ENCODE results near the gene CACNA1E. TPM values are rescaled to one million over a fixed set of nuclear protein-coding genes. Genes with fewer than 3 reads are reported as not detected.

Gene CACNA1E
- total and polyA plus RNA-seq, 2 of the 13 experiments (the other 11 are each of a cell fraction or from before 2014, with no cell fraction given): not detected

- BruUV-seq (replicated peaks): no TSS peak
- no peak overlapping the region for H3K4me2 ChIP-seq (ENCODE audit: low read depth, low read length)
- CTCF ChIA-PET (ENCODE audit: low intra/inter-chr PET ratio, low total read pairs): no interaction called here
- 0% methylated on average over 1 of the region's 1 CpG for WGBS (ENCODE audit: low lambda C conversion rate)
- H3K9ac ChIP-seq (ENCODE audit: insufficient read depth, low read depth, low read length): no peak overlapping the region
- no peaks in the 10 kb centered on the region for H3K9me3 ChIP-seq (ENCODE audit: low read length)
- DNase-seq (ENCODE audit: low spot score): no peak
- no peak overlapping the region for H3K4me3 ChIP-seq (replicated peaks in 1 of 3; ENCODE audit: insufficient read depth in 1 of 3, low read depth in 2 of 3, low read length in 3 of 3)
- no peak for ATAC-seq
- intact Hi-C loops (cut with micrococcal nuclease; ENCODE audit: unreplicated experiment) (no loop called here), in situ Hi-C loops (cut with HindIII; ENCODE audit: extremely low pct_ligation_motif_present, low pct_unique_long_range_greater_than_20kb) (no loop called here)
- POLR2A ChIA-PET: no interaction called here
- H4K20me1 ChIP-seq (ENCODE audit: insufficient read depth, low read length): no peaks in the 10 kb centered on the region
- no peaks in the 10 kb centered on the region for H3K36me3 ChIP-seq (replicated peaks in 1 of 2; ENCODE audit: control insufficient read depth in 1 of 2, insufficient read depth in 2 of 2, low read length in 2 of 2)
- no peak overlapping the region for H2AFZ ChIP-seq (ENCODE audit: low read length)
- no peak overlapping the region for H3K27ac ChIP-seq (ENCODE audit: extremely low read length, insufficient read depth, low read length)
- no peaks in the 10 kb centered on the region; a peak in 1 of 5 replicates for H3K27me3 ChIP-seq (ENCODE audit: control insufficient read depth in 1 of 2, insufficient read depth in 2 of 2, low read length in 2 of 2)
- no peak for FAIRE-seq
- no peaks in the 10 kb centered on the region for H3K4me1 ChIP-seq (ENCODE audit: insufficient read depth, low read length)
- H3K79me2 ChIP-seq (ENCODE audit: insufficient read depth, low read length): no peaks in the 10 kb centered on the region
- no peak for TF ChIP-seq ZNF674 (CRISPR knock-in tag; IDR thresholded peaks at IDR 0.05; ENCODE audit: low read depth)
- no peak for TF ChIP-seq HOXA9 (CRISPR knock-in tag; IDR thresholded peaks at IDR 0.05; ENCODE audit: borderline replicate concordance)
- TF ChIP-seq PHF8 (CRISPR knock-in tag; IDR thresholded peaks at IDR 0.05): no peak
- no peak for TF ChIP-seq ZFP36L1 (CRISPR knock-in tag; IDR thresholded peaks at IDR 0.05)
- TF ChIP-seq ZNF501 (CRISPR knock-in tag; IDR thresholded peaks at IDR 0.05): no peak
- no peak for TF ChIP-seq ZSCAN21 (CRISPR knock-in tag; IDR thresholded peaks at IDR 0.05; ENCODE audit: borderline replicate concordance)
- TF ChIP-seq ZNF614 (CRISPR knock-in tag; IDR thresholded peaks at IDR 0.05; ENCODE audit: borderline replicate concordance): no peak
- TF ChIP-seq ZBTB38 (CRISPR knock-in tag; IDR thresholded peaks at IDR 0.05): no peak
- no peak for TF ChIP-seq CCAR2 (optimal IDR thresholded peaks at IDR 0.05; ENCODE audit: low read depth, low read length)
These were observed 151.8 kb downstream of the CACNA1E start for GRCh38 chr1:181635110-181635509.

GRCh38 chr1:181637998-181638397 is 154.7 kb downstream of the CACNA1E start:
- TF ChIP-seq ZNF691 (CRISPR knock-in tag; IDR thresholded peaks at IDR 0.05; ENCODE audit: borderline replicate concordance, low read depth): no peak
- TF ChIP-seq ZNF883 (CRISPR knock-in tag; IDR thresholded peaks at IDR 0.05; ENCODE audit: not compliant biosample characterization): no peak
- TF ChIP-seq ZNF839 (CRISPR knock-in tag; IDR thresholded peaks at IDR 0.05; ENCODE audit: borderline replicate concordance): no peak
- no peak for TF ChIP-seq NFE2L1 (CRISPR knock-in tag; IDR thresholded peaks at IDR 0.05; ENCODE audit: borderline replicate concordance)
- no peak for TF ChIP-seq RNF2 (conservative IDR thresholded peaks at IDR 0.05; ENCODE audit: low read depth)
- TF ChIP-seq ZNF44 (CRISPR knock-in tag; IDR thresholded peaks at IDR 0.05): no peak
- no peak for TF ChIP-seq SP140L (CRISPR knock-in tag; IDR thresholded peaks at IDR 0.05; ENCODE audit: borderline replicate concordance)
- TF ChIP-seq ZNF710 (CRISPR knock-in tag; IDR thresholded peaks at IDR 0.05; ENCODE audit: borderline replicate concordance): no peak
- FAIRE-seq (no peak), ATAC-seq (no peak), DNase-seq (ENCODE audit: low spot score) (no peak)
- Histone ChIP-seq H3K27me3 (ENCODE audit: control insufficient read depth in 1 of 2, insufficient read depth in 2 of 2, low read length in 2 of 2) (no peaks in the 10 kb centered on the region), H3K79me2 (ENCODE audit: insufficient read depth, low read length) (no peaks in the 10 kb centered on the region), H3K27ac (ENCODE audit: extremely low read length, insufficient read depth, low read length) (no peak overlapping the region), H4K20me1 (ENCODE audit: insufficient read depth, low read length) (no peaks in the 10 kb centered on the region), H3K4me1 (ENCODE audit: insufficient read depth, low read length) (no peaks in the 10 kb centered on the region), H3K4me3 (replicated peaks in 1 of 3; ENCODE audit: insufficient read depth in 1 of 3, low read depth in 2 of 3, low read length in 3 of 3) (no peak overlapping the region), H3K36me3 (replicated peaks in 1 of 2; ENCODE audit: control insufficient read depth in 1 of 2, insufficient read depth in 2 of 2, low read length in 2 of 2) (no peaks in the 10 kb centered on the region), H3K9ac (ENCODE audit: insufficient read depth, low read depth, low read length) (no peak overlapping the region), H3K4me2 (ENCODE audit: low read depth, low read length) (no peak overlapping the region), H2AFZ (ENCODE audit: low read length) (no peak overlapping the region), H3K9me3 (ENCODE audit: low read length) (no peaks in the 10 kb centered on the region)
- in situ Hi-C loops (cut with HindIII; ENCODE audit: extremely low pct_ligation_motif_present, low pct_unique_long_range_greater_than_20kb) (no loop called here), intact Hi-C loops (cut with micrococcal nuclease; ENCODE audit: unreplicated experiment) (no loop called here)
- BruUV-seq (replicated peaks): no TSS peak
- POLR2A ChIA-PET: no interaction called here
- CTCF ChIA-PET (ENCODE audit: low intra/inter-chr PET ratio, low total read pairs): no interaction called here

Measured in HepG2 (cell line).